Measurements from ENCODE around the gene INTS12.
"Not testable (repeated sequence)": the region's sequence is repeated elsewhere in the genome, so short reads cannot be mapped to it uniquely, and the experiment has no call there.

Gene INTS12

GRCh38 chr4:105708181-105709080 lies at the start of gene INTS12, which contains the start of gene GSTCD:
INTS12 (minus strand) TSS chr4:105708689; CDS start chr4:105700005, 8,684 bp downstream.
GSTCD (plus strand) TSS chr4:105708784; CDS start chr4:105717614, 8,830 bp downstream.
- DNase-seq (ENCODE audit: low spot score) = peak; percentile 49

- DNase-seq (ENCODE audit: low spot score) = no peak
Measured at GRCh38 chr4:105755375-105755774, 46.9 kb upstream of the INTS12 start.

GRCh38 chr4:105753361-105753760 lies 44.9 kb upstream of the INTS12 start:
- no peak for DNase-seq (ENCODE audit: low spot score)

GRCh38 chr4:105751718-105752299 lies 43.3 kb upstream of the INTS12 start:
- no peak for DNase-seq (ENCODE audit: low spot score)

- DNase-seq (ENCODE audit: low spot score) = no peak
Measured at GRCh38 chr4:105748222-105748621, 39.7 kb upstream of the INTS12 start.

- no peak for DNase-seq (ENCODE audit: low spot score)
Measured at GRCh38 chr4:105741548-105741947, 33.1 kb upstream of the INTS12 start.

- not testable (repeated sequence) for DNase-seq (ENCODE audit: low spot score)
Measured at GRCh38 chr4:105735217-105735616, 26.7 kb upstream of the INTS12 start.

GRCh38 chr4:105729895-105730294 lies 21.4 kb upstream of the INTS12 start:
- not testable (repeated sequence) for DNase-seq (ENCODE audit: low spot score)

- no peak for DNase-seq (ENCODE audit: low spot score)
Measured at GRCh38 chr4:105725623-105726022, 17.1 kb upstream of the INTS12 start.

GRCh38 chr4:105719204-105719603 lies 10.7 kb upstream of the INTS12 start:
- DNase-seq (ENCODE audit: low spot score) = no peak

- no peak for DNase-seq (ENCODE audit: low spot score)
Measured at GRCh38 chr4:105715692-105716278, 7.3 kb upstream of the INTS12 start.

GRCh38 chr4:105714932-105715331 lies 6.4 kb upstream of the INTS12 start:
- DNase-seq (ENCODE audit: low spot score) = no peak

GRCh38 chr4:105714071-105714521 lies 5.6 kb upstream of the INTS12 start:
- no peak for DNase-seq (ENCODE audit: low spot score)

GRCh38 chr4:105712766-105713165 lies 4.3 kb upstream of the INTS12 start:
- no peak for DNase-seq (ENCODE audit: low spot score)

- no peak for DNase-seq (ENCODE audit: low spot score)
Measured at GRCh38 chr4:105710678-105711077, 2.2 kb upstream of the INTS12 start.

GRCh38 chr4:105710012-105710600 lies 1.6 kb upstream of the INTS12 start:
- DNase-seq (ENCODE audit: low spot score) = no peak

- DNase-seq (ENCODE audit: low spot score) = no peak
Measured at GRCh38 chr4:105709081-105709450, 577 bp upstream of the INTS12 start.

- no peak for DNase-seq (ENCODE audit: low spot score)
Measured at GRCh38 chr4:105707782-105708180, 708 bp downstream of the INTS12 start.

- DNase-seq (ENCODE audit: low spot score) = no peak
Measured at GRCh38 chr4:105698607-105699006, 9.9 kb downstream of the INTS12 start.

GRCh38 chr4:105695832-105696231 lies 12.7 kb downstream of the INTS12 start:
- not testable (repeated sequence) for DNase-seq (ENCODE audit: low spot score)

- not testable (repeated sequence) for DNase-seq (ENCODE audit: low spot score)
Measured at GRCh38 chr4:105694812-105695211, 13.7 kb downstream of the INTS12 start.

GRCh38 chr4:105686571-105686970 lies 21.9 kb downstream of the INTS12 start:
- no peak for DNase-seq (ENCODE audit: low spot score)
